Neural progenitor cell (in vitro differentiated cells): ENCODE results near the gene IFNG. TPM values are rescaled to one million over a fixed set of nuclear protein-coding genes. Genes with fewer than 3 reads are reported as not detected.

ENCODE experiments used
- DNase-seq: peaks from one replicate; pipeline ENCODE4 v3.0.0-alpha.2; 2016; ENCODE audit warnings: low spot score
- H2AFZ ChIP-seq: fragments of 200-600 bp; sonication (generic); replicated peaks from 2 replicates; pipeline ENCODE4 v1.6.1; 2016; ENCODE audit warnings: antibody characterized with exemption
- H3F3A ChIP-seq: fragments of 200-600 bp; sonication (generic); 2 replicates; pipeline ENCODE4 v1.6.1; 2016; ENCODE audit warnings: antibody characterized with exemption, low read depth
- H3K27ac ChIP-seq: fragments of 200-600 bp; sonication (generic); 2 replicates; pipeline ENCODE4 v1.5.1; 2016; ENCODE audit warnings: mild to moderate bottlenecking
- H3K27me3 ChIP-seq: fragments of 200-600 bp; sonication (generic); 2 replicates; pipeline ENCODE4 v1.6.1; 2016; ENCODE audit warnings: mild to moderate bottlenecking, moderate library complexity
- H3K36me3 ChIP-seq: fragments of 200-600 bp; sonication (generic); 2 replicates; pipeline ENCODE4 v1.5.1; 2016
- H3K4me1 ChIP-seq: fragments of 200-600 bp; sonication (generic); 2 replicates; pipeline ENCODE4 v1.6.1; 2016; ENCODE audit warnings: mixed run types
- H3K4me2 ChIP-seq: fragments of 200-600 bp; sonication (generic); 2 replicates; pipeline ENCODE4 v1.6.1; 2016
- H3K4me3 ChIP-seq: fragments of 200-600 bp; sonication (generic); 2 replicates; pipeline ENCODE4 v1.5.1; 2016
- H3K79me2 ChIP-seq: fragments of 200-600 bp; sonication (generic); 2 replicates; pipeline ENCODE4 v1.6.1; 2016; ENCODE audit warnings: low read depth
- H3K9ac ChIP-seq: fragments of 200-600 bp; sonication (generic); 2 replicates; pipeline ENCODE4 v1.6.1; 2016
- H3K9me3 ChIP-seq: fragments of 200-600 bp; sonication (generic); 2 replicates; pipeline ENCODE4 v1.5.1; 2016; ENCODE audit warnings: low read depth
- H4K20me1 ChIP-seq: fragments of 200-600 bp; sonication (generic); 2 replicates; pipeline ENCODE4 v1.6.1; 2016; ENCODE audit warnings: low read depth
- H3K27ac Mint-ChIP-seq: 3 replicates; pipeline ENCODE4 v1.8.0; 2021; ENCODE audit warnings: mixed read lengths
- H3K27me3 Mint-ChIP-seq: 2 replicates; pipeline ENCODE4 v1.8.0; 2022; ENCODE audit warnings: low read depth, mild to moderate bottlenecking, inconsistent platforms, moderate library complexity, mixed read lengths; ENCODE audit not compliant: insufficient read depth
- H3K36me3 Mint-ChIP-seq: 3 replicates; pipeline ENCODE4 v1.8.0; 2021; ENCODE audit warnings: mixed read lengths
- H3K4me1 Mint-ChIP-seq: 3 replicates; pipeline ENCODE4 v1.8.0; 2021; ENCODE audit warnings: mixed read lengths
- H3K4me3 Mint-ChIP-seq: 3 replicates; pipeline ENCODE4 v1.8.0; 2021; ENCODE audit warnings: mild to moderate bottlenecking, moderate library complexity, mixed read lengths
- H3K9me3 Mint-ChIP-seq: 3 replicates; pipeline ENCODE4 v1.8.0; 2020; ENCODE audit warnings: mixed read lengths
- EZH2 ChIP-seq: fragments of 200-600 bp; sonication (generic); IDR thresholded peaks from 2 replicates; pipeline ENCODE4 v1.6.1; 2017; ENCODE audit warnings: antibody characterized with exemption, mild to moderate bottlenecking, moderate library complexity
- EZH2phosphoT487 ChIP-seq: fragments of 200-600 bp; sonication (generic); IDR thresholded peaks from 2 replicates; pipeline ENCODE4 v1.6.1; 2017; ENCODE audit warnings: antibody characterized with exemption
- total RNA-seq: library from RNA; depleted of rRNA; stranded (reverse); fragments of >200 nt; gene quantifications from 2 replicates; pipeline ENCODE4 v1.2.3, GENCODE V29; 2015; ENCODE audit warnings: low replicate concordance
- TF ChIP-seq, protein P1 (sequence below): fragments of 200-600 bp; sonication (generic); IDR thresholded peaks from 2 replicates; pipeline ENCODE4 v1.5.1; 2017; ENCODE audit warnings: antibody characterized with exemption, mild to moderate bottlenecking

The IFNG gene
- total RNA-seq, 1 donor from 2014 or later: not detected

DNA sequence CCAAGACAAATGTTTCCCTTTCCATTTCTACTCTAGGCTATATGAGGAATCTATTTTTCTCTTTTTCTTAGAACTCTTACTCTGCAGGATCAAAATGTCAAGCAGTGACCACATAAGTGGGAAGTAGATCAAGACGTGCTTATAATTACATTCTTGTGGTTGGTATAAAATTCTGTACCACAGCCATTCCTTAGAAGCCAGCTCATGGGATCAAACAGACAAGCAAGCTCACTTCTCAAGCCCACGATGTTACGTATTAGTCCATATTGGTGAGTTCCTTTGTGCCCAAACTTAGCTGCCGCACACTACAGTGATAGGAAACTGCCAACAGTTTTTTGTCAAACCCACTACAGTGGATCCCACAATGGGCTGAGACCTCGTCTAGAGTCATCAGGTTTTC, 53.4 kb downstream of the IFNG start:
- Mint-ChIP-seq H3K4me3 (no peak overlapping the region), H3K9me3 (no peaks in the 10 kb centered on the region), H3K4me1 (no peaks in the 10 kb centered on the region), H3K36me3 (no peaks in the 10 kb centered on the region), H3K27me3 (no peaks in the 10 kb centered on the region), H3K27ac (no peak overlapping the region)
- Histone ChIP-seq H3K4me1 (no peaks in the 10 kb centered on the region), H4K20me1 (no peaks in the 10 kb centered on the region), H3K9ac (no peak overlapping the region), H2AFZ (no peak overlapping the region), H3F3A (no peaks in the 10 kb centered on the region), H3K27ac (no peak overlapping the region), H3K79me2 (no peaks in the 10 kb centered on the region), H3K4me2 (no peak overlapping the region), H3K9me3 (no peaks in the 10 kb centered on the region), H3K27me3 (no peaks in the 10 kb centered on the region), H3K4me3 (no peak overlapping the region), H3K36me3 (no peaks in the 10 kb centered on the region)
- TF ChIP-seq EZH2: no peak
- TF ChIP-seq, protein P1, sequence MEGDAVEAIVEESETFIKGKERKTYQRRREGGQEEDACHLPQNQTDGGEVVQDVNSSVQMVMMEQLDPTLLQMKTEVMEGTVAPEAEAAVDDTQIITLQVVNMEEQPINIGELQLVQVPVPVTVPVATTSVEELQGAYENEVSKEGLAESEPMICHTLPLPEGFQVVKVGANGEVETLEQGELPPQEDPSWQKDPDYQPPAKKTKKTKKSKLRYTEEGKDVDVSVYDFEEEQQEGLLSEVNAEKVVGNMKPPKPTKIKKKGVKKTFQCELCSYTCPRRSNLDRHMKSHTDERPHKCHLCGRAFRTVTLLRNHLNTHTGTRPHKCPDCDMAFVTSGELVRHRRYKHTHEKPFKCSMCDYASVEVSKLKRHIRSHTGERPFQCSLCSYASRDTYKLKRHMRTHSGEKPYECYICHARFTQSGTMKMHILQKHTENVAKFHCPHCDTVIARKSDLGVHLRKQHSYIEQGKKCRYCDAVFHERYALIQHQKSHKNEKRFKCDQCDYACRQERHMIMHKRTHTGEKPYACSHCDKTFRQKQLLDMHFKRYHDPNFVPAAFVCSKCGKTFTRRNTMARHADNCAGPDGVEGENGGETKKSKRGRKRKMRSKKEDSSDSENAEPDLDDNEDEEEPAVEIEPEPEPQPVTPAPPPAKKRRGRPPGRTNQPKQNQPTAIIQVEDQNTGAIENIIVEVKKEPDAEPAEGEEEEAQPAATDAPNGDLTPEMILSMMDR: no peak
- TF ChIP-seq EZH2phosphoT487: no peak
- no peak for DNase-seq

Other genes starting within 250 kb of the IFNG start
- gene IFNG-AS1, start 170.3 kb downstream of the IFNG start, total RNA-seq: not detected in 2 replicates
- gene IL26, start 66.1 kb upstream of the IFNG start, total RNA-seq: not detected in 2 replicates
- gene IL22, start 93.9 kb upstream of the IFNG start, total RNA-seq: not detected in 2 replicates
- gene MDM1, start 172.6 kb upstream of the IFNG start, total RNA-seq: 33.7 and 47.2 TPM in 2 replicates